ENCODE data around the gene TMEM250. TPM values are rescaled to one million over a fixed set of nuclear protein-coding genes. Genes with fewer than 3 reads are reported as not detected.

TMEM250 gene
- total RNA-seq, 1 experiment from 2014 or later = 26.3 TPM

- no peaks in the 10 kb centered on the region for H3K9me3 Mint-ChIP-seq (ENCODE audit: low read depth, unreplicated experiment)
- intact Hi-C loops (cut with micrococcal nuclease; ENCODE audit: unreplicated experiment) = no loop called here
- CTCF ChIA-PET = interaction anchor here (1.0 to 1.1 kb wide), 2 partner anchors 16 to 32 kb away, joined by 3 to 4 read pairs; no protein-coding TSS in a partner anchor
- no TSS peak for BruUV-seq (replicated peaks)
- peaks cover 9% of the 10 kb centered on the region for H3K36me3 Mint-ChIP-seq (ENCODE audit: insufficient read depth, unreplicated experiment)
- H3K4me3 Mint-ChIP-seq (ENCODE audit: low read depth, unreplicated experiment) = no peak overlapping the region
- TF ChIP-seq CTCF (IDR thresholded peaks at IDR 0.05; ENCODE audit: unreplicated experiment) = no peak
- no peaks in the 10 kb centered on the region for H3K27me3 Mint-ChIP-seq (ENCODE audit: unreplicated experiment)
- no peak overlapping the region for H3K27ac Mint-ChIP-seq (ENCODE audit: unreplicated experiment)
- DNase-seq = no peak
- H3K4me1 Mint-ChIP-seq (ENCODE audit: low read depth, unreplicated experiment) = peaks cover 7% of the 10 kb centered on the region
Observed at GRCh38 chr9:136090056-136090735, 28.5 kb downstream of the TMEM250 start.

- CTCF ChIA-PET = interaction anchor here (0.6 to 1.1 kb wide), 3 partner anchors 15 to 185 kb away, joined by 3 to 4 read pairs (median 3); no protein-coding TSS in a partner anchor
- Mint-ChIP-seq H3K4me1 (ENCODE audit: low read depth, unreplicated experiment) (peaks cover 7% of the 10 kb centered on the region), H3K9me3 (ENCODE audit: low read depth, unreplicated experiment) (no peaks in the 10 kb centered on the region), H3K27me3 (ENCODE audit: unreplicated experiment) (no peaks in the 10 kb centered on the region), H3K27ac (ENCODE audit: unreplicated experiment) (no peak overlapping the region), H3K36me3 (ENCODE audit: insufficient read depth, unreplicated experiment) (peaks cover 10% of the 10 kb centered on the region), H3K4me3 (ENCODE audit: low read depth, unreplicated experiment) (no peak overlapping the region)
- TF ChIP-seq CTCF (IDR thresholded peaks at IDR 0.05; ENCODE audit: unreplicated experiment) = peak; percentile 17
- BruUV-seq (replicated peaks) = no TSS peak
- intact Hi-C loops (cut with micrococcal nuclease; ENCODE audit: unreplicated experiment) = no loop called here
- DNase-seq = no peak
Observed at GRCh38 chr9:136089697-136090045, 29.0 kb downstream of the TMEM250 start.

- DNase-seq = no peak
- peaks cover 7% of the 10 kb centered on the region for H3K4me1 Mint-ChIP-seq (ENCODE audit: low read depth, unreplicated experiment)
- no peak for TF ChIP-seq CTCF (IDR thresholded peaks at IDR 0.05; ENCODE audit: unreplicated experiment)
- H3K9me3 Mint-ChIP-seq (ENCODE audit: low read depth, unreplicated experiment) = no peaks in the 10 kb centered on the region
- H3K36me3 Mint-ChIP-seq (ENCODE audit: insufficient read depth, unreplicated experiment) = peaks cover 12% of the 10 kb centered on the region
- H3K27me3 Mint-ChIP-seq (ENCODE audit: unreplicated experiment) = no peaks in the 10 kb centered on the region
- CTCF ChIA-PET = interaction anchor here (0.6 to 1.1 kb wide), 3 partner anchors 15 to 184 kb away, joined by 3 to 4 read pairs (median 3); no protein-coding TSS in a partner anchor
- H3K27ac Mint-ChIP-seq (ENCODE audit: unreplicated experiment) = no peak overlapping the region
- no peak overlapping the region for H3K4me3 Mint-ChIP-seq (ENCODE audit: low read depth, unreplicated experiment)
- BruUV-seq (replicated peaks) = no TSS peak
- intact Hi-C loops (cut with micrococcal nuclease; ENCODE audit: unreplicated experiment) = no loop called here
Observed at GRCh38 chr9:136088939-136089696, 29.6 kb downstream of the TMEM250 start.

- no peaks in the 10 kb centered on the region for H3K27me3 Mint-ChIP-seq (ENCODE audit: unreplicated experiment)
- H3K27ac Mint-ChIP-seq (ENCODE audit: unreplicated experiment) = no peak overlapping the region
- no peak for TF ChIP-seq CTCF (IDR thresholded peaks at IDR 0.05; ENCODE audit: unreplicated experiment)
- no peak overlapping the region for H3K4me3 Mint-ChIP-seq (ENCODE audit: low read depth, unreplicated experiment)
- CTCF ChIA-PET = no interaction called here
- no peaks in the 10 kb centered on the region for H3K9me3 Mint-ChIP-seq (ENCODE audit: low read depth, unreplicated experiment)
- peaks cover 6% of the 10 kb centered on the region for H3K36me3 Mint-ChIP-seq (ENCODE audit: insufficient read depth, unreplicated experiment)
- intact Hi-C loops (cut with micrococcal nuclease; ENCODE audit: unreplicated experiment) = no loop called here
- BruUV-seq (replicated peaks) = no TSS peak
- DNase-seq = no peak
- H3K4me1 Mint-ChIP-seq (ENCODE audit: low read depth, unreplicated experiment) = peaks cover 7% of the 10 kb centered on the region
Observed at GRCh38 chr9:136088481-136088938, 30.2 kb downstream of the TMEM250 start.

Measured in Calu3 (cell line).